22Rv1 (cell line): ENCODE data around the gene SPEG.

ENCODE experiments used
- H3K27ac ChIP-seq: fragments of 450-650 bp; 2 replicates; pipeline ENCODE4 v1.5.1; 2017
- CTCF ChIP-seq: fragments of 450-650 bp; IDR thresholded peaks from 2 replicates; pipeline ENCODE4 v1.5.1; 2017; ENCODE audit warnings: mild to moderate bottlenecking
- ZFX ChIP-seq: fragments of 450-650 bp; IDR thresholded peaks from 2 replicates; pipeline ENCODE4 v1.6.1; 2017; ENCODE audit warnings: antibody characterized with exemption, borderline replicate concordance

The SPEG gene

GRCh38 chr2:219544567-219544966 is 109.9 kb downstream of the SPEG start:
- TF ChIP-seq ZFX (no peak), CTCF (no peak)
- peak overlapping the region; percentile 93 for H3K27ac ChIP-seq

GRCh38 chr2:219545295-219545942 is 110.8 kb downstream of the SPEG start:
- no peak for TF ChIP-seq CTCF
- TF ChIP-seq ZFX, result no peak
- no peak overlapping the region for H3K27ac ChIP-seq

GRCh38 chr2:219545943-219546352 is 111.3 kb downstream of the SPEG start:
- H3K27ac ChIP-seq, result no peak overlapping the region
- TF ChIP-seq CTCF (no peak), ZFX (no peak)

- TF ChIP-seq ZFX, result no peak
- no peak for TF ChIP-seq CTCF
- H3K27ac ChIP-seq, result no peak overlapping the region
Measured at GRCh38 chr2:219547621-219548020, 113.0 kb downstream of the SPEG start.
